GM12891 (cell line): ENCODE data around the gene SEMA5A.

Source experiments
- POLR2A ChIP-seq: IDR thresholded peaks from 2 replicates; pipeline ENCODE4 v1.6.1; 2011; ENCODE audit warnings: low read depth, low read length, control low read depth
- POLR2AphosphoS5 ChIP-seq: IDR thresholded peaks from 2 replicates; pipeline ENCODE4 v1.6.1; 2011; ENCODE audit warnings: low read depth, low read length, control low read depth
- POU2F2 ChIP-seq: IDR thresholded peaks from 2 replicates; pipeline ENCODE4 v1.6.1; 2011; ENCODE audit warnings: low read depth, mild to moderate bottlenecking, control low read depth, low read length, moderate library complexity
- SPI1 ChIP-seq: IDR thresholded peaks from 2 replicates; pipeline ENCODE4 v1.6.1; 2011; ENCODE audit warnings: low read depth, low read length, control low read depth
- TAF1 ChIP-seq: IDR thresholded peaks from 2 replicates; pipeline ENCODE4 v1.6.1; 2011; ENCODE audit warnings: low read depth, low read length, control low read depth

GRCh38 chr5:9166202-9167112 lies 379.4 kb downstream of the SEMA5A start:
- TF ChIP-seq POLR2AphosphoS5 (no peak), POLR2A (no peak), TAF1 (no peak), POU2F2 (no peak), SPI1 (no peak)
